Skeletal muscle satellite cell (primary cell): ENCODE measurements around the gene IFIT3.
"Not testable (repeated sequence)": the region's sequence is repeated elsewhere in the genome, so short reads cannot be mapped to it uniquely, and the experiment has no call there.

Experiments used
- H3K27me3 ChIP-seq: 2 replicates; pipeline ENCODE4 v1.7.0; 2013; ENCODE audit warnings: low read length; ENCODE audit not compliant: control insufficient read depth, insufficient read depth
- H3K36me3 ChIP-seq: 2 replicates; pipeline ENCODE4 v1.7.0; 2013; ENCODE audit warnings: mild to moderate bottlenecking, control low read depth, low read length; ENCODE audit not compliant: insufficient read depth
- H3K4me1 ChIP-seq: 2 replicates; pipeline ENCODE4 v1.7.0; 2013; ENCODE audit warnings: low read length; ENCODE audit not compliant: control insufficient read depth, insufficient read depth
- H3K4me2 ChIP-seq: 2 replicates; pipeline ENCODE4 v1.7.0; 2013; ENCODE audit warnings: mild to moderate bottlenecking, low read length
- H3K4me3 ChIP-seq: 2 replicates; pipeline ENCODE4 v1.7.0; 2013; ENCODE audit warnings: low read length
- H3K9ac ChIP-seq: 2 replicates; pipeline ENCODE4 v1.7.0; 2013; ENCODE audit warnings: mild to moderate bottlenecking, low read depth, low read length, moderate library complexity
- H3K9me3 ChIP-seq: replicated peaks from 2 replicates; pipeline ENCODE4 v1.7.0; 2013; ENCODE audit warnings: mild to moderate bottlenecking, control low read depth, low read length

Gene IFIT3

GRCh38 chr10:89325081-89325480, 2.7 kb upstream of the IFIT3 start:
- not testable (repeated sequence) for H3K9me3 ChIP-seq, H3K4me3 ChIP-seq, H3K27me3 ChIP-seq, H3K9ac ChIP-seq, H3K36me3 ChIP-seq, H3K4me2 ChIP-seq
- H3K4me1 ChIP-seq, result peaks cover 24% of the 10 kb centered on the region

GRCh38 chr10:89325856-89326255, 1.9 kb upstream of the IFIT3 start:
- not testable (repeated sequence) for H3K9me3 ChIP-seq

DNA sequence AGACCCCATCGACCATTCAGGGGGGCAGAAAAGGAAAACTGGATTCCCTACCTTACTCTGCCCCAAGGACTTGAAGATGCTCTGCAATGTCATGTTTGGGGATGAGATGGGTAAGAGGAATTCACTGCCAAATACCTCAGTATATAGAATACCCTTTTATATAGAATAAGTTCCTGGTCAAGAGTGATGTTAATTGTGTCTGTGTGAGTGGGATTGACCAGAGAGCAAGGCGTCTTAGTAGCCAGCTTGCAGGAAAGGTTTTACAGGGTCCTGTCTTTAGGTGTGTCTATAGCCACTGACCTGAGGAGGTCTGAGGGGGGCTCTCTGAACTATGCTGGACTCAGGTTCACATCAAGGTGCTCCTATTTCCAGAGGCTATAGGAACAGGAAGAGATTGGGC, 1.4 kb downstream of the IFIT3 start:
- H3K4me2 ChIP-seq, result peak overlapping the region; percentile 76
- peak overlapping the region; percentile 66 for H3K4me3 ChIP-seq
- peak overlapping the region; percentile 81 for H3K9ac ChIP-seq
- H3K27me3 ChIP-seq, result no peaks in the 10 kb centered on the region
- no peaks in the 10 kb centered on the region for H3K36me3 ChIP-seq
- peaks cover 48% of the 10 kb centered on the region for H3K4me1 ChIP-seq
- no peaks in the 10 kb centered on the region for H3K9me3 ChIP-seq

More at GRCh38 chr10:89325856-89326255, 1.9 kb upstream of the IFIT3 start:
- H3K4me1 ChIP-seq, result peaks cover 27% of the 10 kb centered on the region
- H3K4me2 ChIP-seq, H3K4me3 ChIP-seq, H3K9ac ChIP-seq, H3K36me3 ChIP-seq, H3K27me3 ChIP-seq: not testable (repeated sequence)

- not testable (repeated sequence) for H3K4me2 ChIP-seq, H3K27me3 ChIP-seq, H3K9ac ChIP-seq, H3K4me3 ChIP-seq, H3K36me3 ChIP-seq, H3K9me3 ChIP-seq
- H3K4me1 ChIP-seq, result peaks cover 48% of the 10 kb centered on the region
These were observed 2.2 kb downstream of the IFIT3 start for GRCh38 chr10:89330014-89330413.

DNA sequence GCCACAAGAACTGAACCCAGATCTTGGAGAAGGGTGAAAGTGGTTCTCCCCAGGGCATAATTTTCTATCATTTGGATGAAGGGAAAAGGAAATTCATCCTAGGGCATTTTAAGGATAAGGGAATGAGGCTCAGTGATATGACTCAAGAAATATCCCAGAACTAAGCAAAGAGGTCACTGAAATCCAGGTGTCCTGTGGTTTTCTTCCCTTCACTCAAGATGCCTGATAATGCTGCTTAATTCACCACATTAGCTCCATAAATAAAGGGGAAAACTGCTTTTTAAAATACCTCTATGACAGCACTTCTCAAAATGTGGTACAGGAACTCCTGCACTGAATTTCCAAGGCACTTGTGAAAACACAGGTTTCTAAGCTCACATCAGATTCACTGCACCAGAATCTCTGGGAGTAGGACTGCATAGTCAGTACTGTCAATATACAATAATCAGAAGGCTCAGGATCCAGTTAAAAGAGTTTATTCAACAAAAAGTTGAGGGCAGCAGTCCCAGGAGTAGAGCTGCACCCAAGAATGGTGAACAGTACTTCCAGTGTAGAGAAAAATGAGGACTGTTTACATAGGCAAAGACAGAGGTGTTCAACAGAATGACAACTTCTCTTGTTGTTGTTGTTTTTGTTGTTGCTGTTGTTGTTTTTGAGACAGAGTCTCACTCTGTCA, 2.9 kb downstream of the IFIT3 start:
- Histone ChIP-seq H3K36me3 (no peaks in the 10 kb centered on the region), H3K9me3 (no peaks in the 10 kb centered on the region), H3K4me3 (no peak overlapping the region), H3K9ac (no peak overlapping the region), H3K4me2 (no peak overlapping the region), H3K27me3 (no peaks in the 10 kb centered on the region), H3K4me1 (peaks cover 48% of the 10 kb centered on the region)

- Histone ChIP-seq H3K4me3 (peak overlapping the region; percentile 61), H3K4me2 (peak overlapping the region; percentile 84), H3K4me1 (peaks cover 47% of the 10 kb centered on the region), H3K9ac (peak overlapping the region; percentile 76)
- not testable (repeated sequence) for H3K36me3 ChIP-seq, H3K9me3 ChIP-seq, H3K27me3 ChIP-seq
These were observed 3.8 kb downstream of the IFIT3 start for GRCh38 chr10:89331487-89332122.

DNA sequence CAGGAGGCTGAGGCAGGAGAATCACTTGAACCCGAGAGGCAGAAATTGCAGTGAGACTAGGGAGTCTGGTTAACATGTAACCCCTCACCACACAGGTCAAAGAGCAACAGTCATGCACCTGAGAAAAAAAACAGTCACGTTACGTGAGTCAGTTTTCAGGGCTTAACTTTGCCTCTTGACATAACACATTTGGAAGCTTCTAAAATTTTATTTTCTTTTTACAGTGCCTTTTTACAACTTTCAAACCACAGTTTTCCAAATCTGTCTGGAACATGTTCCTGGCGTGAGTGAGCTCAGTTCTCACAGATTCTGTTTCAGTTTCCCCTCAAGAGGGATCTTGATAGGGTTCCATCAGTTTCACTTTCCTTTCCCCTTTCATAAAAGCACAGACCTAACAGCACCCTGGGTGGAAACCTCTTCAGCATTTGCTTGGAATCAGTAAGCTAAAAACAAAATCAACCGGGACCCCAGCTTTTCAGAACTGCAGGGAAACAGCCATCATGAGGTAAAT, 4.4 kb downstream of the IFIT3 start:
- Histone ChIP-seq H3K4me3 (peak overlapping the region; percentile 61), H3K4me2 (peak overlapping the region; percentile 84), H3K36me3 (no peaks in the 10 kb centered on the region), H3K4me1 (peaks cover 41% of the 10 kb centered on the region), H3K9ac (peak overlapping the region; percentile 76), H3K9me3 (no peaks in the 10 kb centered on the region), H3K27me3 (no peaks in the 10 kb centered on the region)

DNA sequence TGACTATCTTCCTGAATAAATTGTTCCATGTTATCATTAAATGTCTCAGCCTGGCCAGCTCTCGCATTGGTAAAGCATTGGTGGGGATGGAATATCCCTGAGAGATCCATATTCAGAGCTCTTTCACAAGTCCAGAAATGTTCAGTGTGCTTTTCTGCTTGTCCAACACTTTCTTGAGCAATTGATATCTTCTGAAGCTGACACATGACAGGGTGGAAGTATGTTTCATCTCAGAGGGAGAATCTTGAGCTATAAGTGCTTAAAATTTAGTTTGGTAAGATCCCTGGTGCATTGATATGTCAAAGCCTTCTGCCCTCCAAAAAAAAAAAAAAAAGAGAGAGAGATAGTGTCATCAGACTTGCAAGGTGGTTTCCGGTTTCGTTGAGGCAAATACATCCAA, 7.4 kb downstream of the IFIT3 start:
- Histone ChIP-seq H3K4me3 (no peak overlapping the region), H3K9ac (no peak overlapping the region), H3K9me3 (no peaks in the 10 kb centered on the region), H3K36me3 (peaks cover 13% of the 10 kb centered on the region), H3K4me2 (no peak overlapping the region), H3K4me1 (peaks cover 25% of the 10 kb centered on the region), H3K27me3 (no peaks in the 10 kb centered on the region)

DNA sequence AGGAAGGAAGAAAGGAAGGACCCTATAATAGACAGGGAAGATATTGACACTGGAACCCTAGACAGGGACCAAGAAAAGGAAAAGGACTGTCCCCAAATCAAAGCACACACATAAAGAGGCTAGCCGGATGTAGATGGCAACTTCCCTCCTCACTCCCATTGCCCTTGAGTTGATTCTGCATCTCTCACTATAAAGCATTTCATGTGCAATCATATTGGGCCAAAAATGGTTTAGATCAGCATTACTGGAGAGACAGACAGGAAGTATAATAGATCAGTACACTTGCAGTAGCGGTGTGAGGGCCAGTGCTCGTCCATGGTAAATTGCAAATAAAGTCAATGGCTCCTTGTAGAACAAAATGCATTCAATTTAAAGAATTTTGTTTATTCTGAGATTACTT, 8.4 kb downstream of the IFIT3 start:
- Histone ChIP-seq H3K36me3 (peaks cover 13% of the 10 kb centered on the region), H3K4me1 (peaks cover 24% of the 10 kb centered on the region), H3K4me3 (no peak overlapping the region), H3K9me3 (no peaks in the 10 kb centered on the region), H3K4me2 (no peak overlapping the region), H3K27me3 (no peaks in the 10 kb centered on the region), H3K9ac (no peak overlapping the region)

GRCh38 chr10:89337484-89337883, 9.7 kb downstream of the IFIT3 start:
- no peak overlapping the region for H3K9ac ChIP-seq
- H3K9me3 ChIP-seq, result no peaks in the 10 kb centered on the region
- H3K4me2 ChIP-seq, result no peak overlapping the region
- no peak overlapping the region for H3K4me3 ChIP-seq
- peaks cover 16% of the 10 kb centered on the region for H3K4me1 ChIP-seq
- H3K36me3 ChIP-seq, result peaks cover 13% of the 10 kb centered on the region
- no peaks in the 10 kb centered on the region for H3K27me3 ChIP-seq

- Histone ChIP-seq H3K9ac (no peak overlapping the region), H3K4me1 (peaks cover 11% of the 10 kb centered on the region), H3K4me3 (no peak overlapping the region), H3K4me2 (no peak overlapping the region), H3K27me3 (no peaks in the 10 kb centered on the region), H3K9me3 (no peaks in the 10 kb centered on the region), H3K36me3 (peaks cover 13% of the 10 kb centered on the region)
These were observed 10.9 kb downstream of the IFIT3 start for GRCh38 chr10:89338713-89339112.

DNA sequence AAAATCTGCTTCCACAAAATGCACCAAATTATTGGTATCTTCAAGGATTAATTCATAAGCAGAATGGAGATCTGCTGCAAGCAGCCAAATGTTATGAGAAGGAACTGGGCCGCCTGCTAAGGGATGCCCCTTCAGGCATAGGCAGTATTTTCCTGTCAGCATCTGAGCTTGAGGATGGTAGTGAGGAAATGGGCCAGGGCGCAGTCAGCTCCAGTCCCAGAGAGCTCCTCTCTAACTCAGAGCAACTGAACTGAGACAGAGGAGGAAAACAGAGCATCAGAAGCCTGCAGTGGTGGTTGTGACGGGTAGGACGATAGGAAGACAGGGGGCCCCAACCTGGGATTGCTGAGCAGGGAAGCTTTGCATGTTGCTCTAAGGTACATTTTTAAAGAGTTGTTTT, 12.1 kb downstream of the IFIT3 start:
- Histone ChIP-seq H3K4me1 (peaks cover 10% of the 10 kb centered on the region), H3K4me2 (no peak overlapping the region), H3K36me3 (peaks cover 13% of the 10 kb centered on the region), H3K9ac (no peak overlapping the region), H3K4me3 (no peak overlapping the region), H3K9me3 (no peaks in the 10 kb centered on the region), H3K27me3 (no peaks in the 10 kb centered on the region)
